HepG2 (cell line): ENCODE results near the gene SS18L1. TPM values are rescaled to one million over a fixed set of nuclear protein-coding genes. Genes with fewer than 3 reads are reported as not detected.
A peak's percentile ranks its signal among the peaks of the same experiment; 100 is the strongest.

ENCODE experiments used
- AGO2 ChIP-seq: fragments of 200-400 bp; formaldehyde crosslinking; optimal IDR thresholded peaks from 2 replicates; pipeline ENCODE3; 2017; ENCODE audit warnings: mild to moderate bottlenecking, low read depth, low read length, moderate library complexity
- AHR ChIP-seq: IDR thresholded peaks from 2 replicates; pipeline ENCODE4 v1.6.1; 2018; ENCODE audit warnings: missing genetic modification reagents, missing compliant biosample characterization
- NRL ChIP-seq: sonication (generic); formaldehyde crosslinking; IDR thresholded peaks from 2 replicates; pipeline ENCODE4 v1.5.0; 2020; ENCODE audit warnings: missing genetic modification reagents, mild to moderate bottlenecking, moderate library complexity, borderline replicate concordance
- ZKSCAN5 ChIP-seq: sonication (generic); formaldehyde crosslinking; IDR thresholded peaks from 2 replicates; pipeline ENCODE4 v1.5.1; 2020; ENCODE audit warnings: mild to moderate bottlenecking, missing genetic modification reagents
- ZNF234 ChIP-seq: sonication (generic); formaldehyde crosslinking; conservative IDR thresholded peaks from 2 replicates; pipeline ENCODE4 v1.5.1; 2020; ENCODE audit warnings: mild to moderate bottlenecking, missing genetic modification reagents
- ZNF235 ChIP-seq: sonication (generic); formaldehyde crosslinking; IDR thresholded peaks from 2 replicates; pipeline ENCODE4 v1.8.1; 2023; ENCODE audit warnings: mild to moderate bottlenecking, missing genetic modification reagents, borderline replicate concordance
- ZNF496 ChIP-seq: sonication (generic); formaldehyde crosslinking; IDR thresholded peaks from 2 replicates; pipeline ENCODE4 v1.8.1; 2023; ENCODE audit warnings: mild to moderate bottlenecking, moderate library complexity, missing genetic modification reagents; ENCODE audit not compliant: insufficient replicate concordance
- ZNF564 ChIP-seq: sonication (generic); formaldehyde crosslinking; IDR thresholded peaks from 2 replicates; pipeline ENCODE4 v1.8.1; 2023; ENCODE audit warnings: mild to moderate bottlenecking, missing genetic modification reagents
- ZZZ3 ChIP-seq: sonication (generic); formaldehyde crosslinking; IDR thresholded peaks from 2 replicates; pipeline ENCODE4 v1.4.0; 2020; ENCODE audit warnings: missing genetic modification reagents, mild to moderate bottlenecking, borderline replicate concordance
- polyA plus RNA-seq, 8 experiments: library from polyadenylated mRNA; depleted of rRNA in 3 of 8; stranded (reverse) in 7 of 8; unstranded in 1 of 8; fragments of >200 nt; fragmentation: Illumina TruSeq in 4 of 8; extraction: Trizol in 4 of 8; gene quantifications; 2 replicates each; pipeline versions ENCODE4 v1.2.1 to v1.2.3, GENCODE V29; 2011 to 2016; ENCODE audit warnings: low read depth in 4 of 8, missing spikeins in 1 of 8, mixed read lengths in 1 of 8; ENCODE audit not compliant: insufficient read depth in 1 of 8
- total RNA-seq, 5 experiments: library from RNA; depleted of rRNA; stranded (reverse); fragments of >200 nt; fragmentation: Illumina TruSeq; extraction: Trizol; gene quantifications; 2 replicates each; pipeline ENCODE4 v1.2.3, GENCODE V29; 2016; ENCODE audit warnings: low read depth in 1 of 5
- TF ChIP-seq, protein P1 (sequence below): sonication (generic); formaldehyde crosslinking; IDR thresholded peaks from 2 replicates; pipeline ENCODE4 v1.4.0; 2020; ENCODE audit warnings: mild to moderate bottlenecking, missing genetic modification reagents
- TF ChIP-seq, protein P2 (sequence below): sonication (generic); formaldehyde crosslinking; IDR thresholded peaks from 2 replicates; pipeline ENCODE4 v1.4.0; 2020; ENCODE audit warnings: mild to moderate bottlenecking, missing genetic modification reagents
- TF ChIP-seq, protein P3 (sequence below): sonication (generic); formaldehyde crosslinking; IDR thresholded peaks from 2 replicates; pipeline ENCODE4 v1.4.0; 2020; ENCODE audit warnings: missing genetic modification reagents

Gene SS18L1
- total and polyA plus RNA-seq, 2 of the 13 experiments (the other 11 are each of a cell fraction or from before 2014, with no cell fraction given): 17.8 to 27.6 TPM

DNA sequence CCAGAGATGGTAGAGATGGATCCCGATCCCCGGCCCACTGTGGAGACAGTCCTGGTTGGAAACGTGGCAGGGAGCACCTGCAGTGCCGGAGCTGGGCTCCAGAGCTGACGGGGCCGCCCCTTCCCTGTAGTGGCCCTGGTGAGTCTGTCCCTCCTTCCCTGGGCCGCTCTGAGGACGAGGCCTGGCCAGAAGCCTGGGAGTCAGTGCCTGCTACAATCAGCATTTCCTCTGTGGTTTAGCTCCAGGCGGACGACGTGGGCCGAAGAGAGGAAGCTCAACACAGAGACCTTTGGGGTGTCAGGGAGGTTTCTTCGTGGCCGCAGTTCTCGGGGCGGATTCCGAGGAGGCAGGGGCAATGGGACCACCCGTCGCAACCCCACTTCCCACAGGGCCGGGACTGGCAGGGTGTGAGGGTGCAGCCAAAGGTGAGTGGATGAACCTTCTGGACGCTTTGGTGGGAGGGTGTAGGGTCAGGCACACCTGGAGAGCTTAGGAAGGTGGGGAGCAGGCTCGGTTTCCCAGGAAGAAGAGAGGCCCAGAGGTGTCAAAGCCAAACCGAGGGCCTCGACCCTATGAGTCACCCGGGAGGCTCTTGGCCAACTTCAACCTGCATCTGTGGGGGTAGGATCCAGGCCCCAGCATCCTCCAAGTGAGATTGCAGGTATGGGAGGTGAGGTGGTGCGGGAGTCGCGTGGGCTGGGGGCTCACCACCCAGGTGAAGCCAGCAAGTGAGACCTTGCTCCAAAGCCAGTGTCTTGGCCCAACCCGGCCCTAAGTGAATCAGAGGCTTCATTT is 10.3 kb upstream of the SS18L1 start (continued):
- TF ChIP-seq, protein P1, sequence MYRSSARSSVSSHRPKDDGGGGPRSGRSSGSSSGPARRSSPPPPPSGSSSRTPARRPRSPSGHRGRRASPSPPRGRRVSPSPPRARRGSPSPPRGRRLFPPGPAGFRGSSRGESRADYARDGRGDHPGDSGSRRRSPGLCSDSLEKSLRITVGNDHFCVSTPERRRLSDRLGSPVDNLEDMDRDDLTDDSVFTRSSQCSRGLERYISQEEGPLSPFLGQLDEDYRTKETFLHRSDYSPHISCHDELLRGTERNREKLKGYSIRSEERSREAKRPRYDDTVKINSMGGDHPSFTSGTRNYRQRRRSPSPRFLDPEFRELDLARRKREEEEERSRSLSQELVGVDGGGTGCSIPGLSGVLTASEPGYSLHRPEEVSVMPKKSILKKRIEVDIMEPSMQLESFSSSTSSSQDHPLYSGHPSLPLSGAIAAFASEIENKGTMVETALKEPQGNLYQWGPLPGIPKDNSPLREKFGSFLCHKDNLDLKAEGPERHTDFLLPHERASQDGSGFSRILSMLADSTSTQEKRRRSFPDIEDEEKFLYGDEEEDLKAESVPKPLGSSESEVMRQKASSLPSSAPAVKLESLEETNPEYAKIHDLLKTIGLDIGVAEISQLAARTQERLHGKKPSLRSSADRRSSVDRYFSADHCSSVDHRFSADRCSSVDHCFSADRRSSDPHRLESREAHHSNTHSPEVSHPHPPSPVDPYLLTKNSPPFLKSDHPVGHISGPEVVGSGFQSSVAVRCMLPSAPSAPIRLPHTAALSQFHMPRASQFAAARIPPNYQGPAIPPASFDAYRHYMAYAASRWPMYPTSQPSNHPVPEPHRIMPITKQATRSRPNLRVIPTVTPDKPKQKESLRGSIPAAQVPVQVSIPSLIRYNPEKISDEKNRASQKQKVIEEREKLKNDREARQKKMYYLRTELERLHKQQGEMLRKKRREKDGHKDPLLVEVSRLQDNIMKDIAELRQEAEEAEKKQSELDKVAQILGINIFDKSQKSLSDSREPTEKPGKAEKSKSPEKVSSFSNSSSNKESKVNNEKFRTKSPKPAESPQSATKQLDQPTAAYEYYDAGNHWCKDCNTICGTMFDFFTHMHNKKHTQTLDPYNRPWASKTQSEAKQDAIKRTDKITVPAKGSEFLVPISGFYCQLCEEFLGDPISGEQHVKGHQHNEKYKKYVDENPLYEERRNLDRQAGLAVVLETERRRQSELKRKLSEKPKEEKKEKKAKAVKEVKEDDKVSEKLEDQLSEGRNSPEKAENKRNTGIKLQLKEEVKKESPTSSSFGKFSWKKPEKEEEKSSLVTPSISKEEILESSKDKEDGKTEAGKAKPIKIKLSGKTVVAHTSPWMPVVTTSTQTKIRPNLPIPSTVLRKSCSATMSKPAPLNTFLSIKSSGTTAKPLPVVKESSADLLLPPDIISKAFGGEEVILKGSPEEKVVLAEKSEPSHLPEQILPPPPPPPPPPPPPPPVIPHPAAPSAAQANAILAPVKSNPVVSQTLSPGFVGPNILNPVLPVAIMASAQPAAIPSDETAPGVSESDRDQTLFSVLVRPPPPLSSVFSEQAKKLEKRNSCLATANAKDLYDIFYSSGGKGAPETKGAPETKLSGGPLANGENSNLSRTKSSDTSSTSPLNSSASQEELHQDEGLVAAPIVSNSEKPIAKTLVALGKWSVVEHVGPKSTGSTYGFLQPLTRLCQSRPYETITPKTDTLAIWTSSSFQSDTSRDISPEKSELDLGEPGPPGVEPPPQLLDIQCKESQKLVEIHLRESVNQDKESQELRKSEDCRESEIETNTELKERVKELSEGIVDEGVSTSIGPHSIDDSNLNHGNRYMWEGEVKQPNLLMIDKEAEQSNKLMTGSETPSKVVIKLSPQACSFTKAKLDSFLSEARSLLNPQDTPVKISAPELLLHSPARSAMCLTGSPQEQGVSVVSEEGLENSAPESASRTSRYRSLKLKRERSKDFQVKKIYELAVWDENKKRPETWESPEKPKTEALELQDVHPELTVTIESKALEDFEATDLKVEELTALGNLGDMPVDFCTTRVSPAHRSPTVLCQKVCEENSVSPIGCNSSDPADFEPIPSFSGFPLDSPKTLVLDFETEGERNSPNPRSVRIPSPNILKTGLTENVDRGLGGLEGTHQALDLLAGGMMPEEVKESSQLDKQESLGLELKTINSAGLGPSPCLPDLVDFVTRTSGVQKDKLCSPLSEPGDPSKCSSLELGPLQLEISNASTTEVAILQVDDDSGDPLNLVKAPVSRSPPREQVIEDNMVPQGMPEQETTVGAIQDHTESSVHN (CRISPR knock-in tag): 0 out of 2 replicates have a peak, but pooled peaks have one; percentile 32
- 0 out of 2 replicates have a peak, but pooled peaks have one; percentile 42 for TF ChIP-seq ZZZ3 (CRISPR knock-in tag)
- TF ChIP-seq, protein P2, sequence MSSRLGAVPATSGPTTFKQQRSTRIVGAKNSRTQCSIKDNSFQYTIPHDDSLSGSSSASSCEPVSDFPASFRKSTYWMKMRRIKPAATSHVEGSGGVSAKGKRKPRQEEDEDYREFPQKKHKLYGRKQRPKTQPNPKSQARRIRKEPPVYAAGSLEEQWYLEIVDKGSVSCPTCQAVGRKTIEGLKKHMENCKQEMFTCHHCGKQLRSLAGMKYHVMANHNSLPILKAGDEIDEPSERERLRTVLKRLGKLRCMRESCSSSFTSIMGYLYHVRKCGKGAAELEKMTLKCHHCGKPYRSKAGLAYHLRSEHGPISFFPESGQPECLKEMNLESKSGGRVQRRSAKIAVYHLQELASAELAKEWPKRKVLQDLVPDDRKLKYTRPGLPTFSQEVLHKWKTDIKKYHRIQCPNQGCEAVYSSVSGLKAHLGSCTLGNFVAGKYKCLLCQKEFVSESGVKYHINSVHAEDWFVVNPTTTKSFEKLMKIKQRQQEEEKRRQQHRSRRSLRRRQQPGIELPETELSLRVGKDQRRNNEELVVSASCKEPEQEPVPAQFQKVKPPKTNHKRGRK: no peak
- TF ChIP-seq AGO2: peak; percentile 74
- no peak for TF ChIP-seq ZKSCAN5 (CRISPR knock-in tag)
- peak; percentile 60; the same call in 1 of the 2 replicates for TF ChIP-seq NRL
- no peak for TF ChIP-seq ZNF564 (CRISPR knock-in tag)
- TF ChIP-seq ZNF235 (CRISPR knock-in tag): no peak
- TF ChIP-seq ZNF234: no peak
- TF ChIP-seq AHR (CRISPR knock-in tag): no peak
- no peak for TF ChIP-seq ZNF496 (CRISPR knock-in tag)
- TF ChIP-seq, protein P3, sequence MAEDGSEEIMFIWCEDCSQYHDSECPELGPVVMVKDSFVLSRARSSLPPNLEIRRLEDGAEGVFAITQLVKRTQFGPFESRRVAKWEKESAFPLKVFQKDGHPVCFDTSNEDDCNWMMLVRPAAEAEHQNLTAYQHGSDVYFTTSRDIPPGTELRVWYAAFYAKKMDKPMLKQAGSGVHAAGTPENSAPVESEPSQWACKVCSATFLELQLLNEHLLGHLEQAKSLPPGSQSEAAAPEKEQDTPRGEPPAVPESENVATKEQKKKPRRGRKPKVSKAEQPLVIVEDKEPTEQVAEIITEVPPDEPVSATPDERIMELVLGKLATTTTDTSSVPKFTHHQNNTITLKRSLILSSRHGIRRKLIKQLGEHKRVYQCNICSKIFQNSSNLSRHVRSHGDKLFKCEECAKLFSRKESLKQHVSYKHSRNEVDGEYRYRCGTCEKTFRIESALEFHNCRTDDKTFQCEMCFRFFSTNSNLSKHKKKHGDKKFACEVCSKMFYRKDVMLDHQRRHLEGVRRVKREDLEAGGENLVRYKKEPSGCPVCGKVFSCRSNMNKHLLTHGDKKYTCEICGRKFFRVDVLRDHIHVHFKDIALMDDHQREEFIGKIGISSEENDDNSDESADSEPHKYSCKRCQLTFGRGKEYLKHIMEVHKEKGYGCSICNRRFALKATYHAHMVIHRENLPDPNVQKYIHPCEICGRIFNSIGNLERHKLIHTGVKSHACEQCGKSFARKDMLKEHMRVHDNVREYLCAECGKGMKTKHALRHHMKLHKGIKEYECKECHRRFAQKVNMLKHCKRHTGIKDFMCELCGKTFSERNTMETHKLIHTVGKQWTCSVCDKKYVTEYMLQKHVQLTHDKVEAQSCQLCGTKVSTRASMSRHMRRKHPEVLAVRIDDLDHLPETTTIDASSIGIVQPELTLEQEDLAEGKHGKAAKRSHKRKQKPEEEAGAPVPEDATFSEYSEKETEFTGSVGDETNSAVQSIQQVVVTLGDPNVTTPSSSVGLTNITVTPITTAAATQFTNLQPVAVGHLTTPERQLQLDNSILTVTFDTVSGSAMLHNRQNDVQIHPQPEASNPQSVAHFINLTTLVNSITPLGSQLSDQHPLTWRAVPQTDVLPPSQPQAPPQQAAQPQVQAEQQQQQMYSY: no peak
